Loucy (cell line): ENCODE results near the gene DGKQ.

Source experiments
- H2AFZ ChIP-seq: fragments of 200-600 bp; sonication (generic); 2 replicates; pipeline ENCODE4 v1.6.0; 2016; ENCODE audit warnings: antibody characterized with exemption, mild to moderate bottlenecking, low read length, moderate library complexity
- H3F3A ChIP-seq: fragments of 200-600 bp; 2 replicates; pipeline ENCODE4 v1.6.0; 2016; ENCODE audit warnings: antibody characterized with exemption, low read depth, mild to moderate bottlenecking
- H3K27me3 ChIP-seq: fragments of 200-600 bp; sonication (generic); 2 replicates; pipeline ENCODE4 v1.6.1; 2014; ENCODE audit warnings: low read length, mild to moderate bottlenecking; ENCODE audit not compliant: insufficient read depth, poor library complexity, severe bottlenecking
- H3K36me3 ChIP-seq: fragments of 200-600 bp; sonication (generic); 2 replicates; pipeline ENCODE4 v1.6.1; 2016; ENCODE audit warnings: low read length; ENCODE audit not compliant: insufficient read depth
- H3K4me1 ChIP-seq: fragments of 200-600 bp; sonication (generic); 2 replicates; pipeline ENCODE4 v1.5.1; 2014; ENCODE audit warnings: low read length, mild to moderate bottlenecking; ENCODE audit not compliant: insufficient read depth, poor library complexity, severe bottlenecking
- H3K4me2 ChIP-seq: fragments of 200-600 bp; sonication (generic); 2 replicates; pipeline ENCODE4 v1.6.0; 2014; ENCODE audit warnings: antibody characterized with exemption, low read length, low read depth, mild to moderate bottlenecking; ENCODE audit not compliant: poor library complexity, severe bottlenecking
- H3K4me3 ChIP-seq: fragments of 200-600 bp; sonication (generic); 2 replicates; pipeline ENCODE4 v1.5.1; 2014; ENCODE audit warnings: low read length, mild to moderate bottlenecking, mixed read lengths; ENCODE audit not compliant: poor library complexity, severe bottlenecking
- H3K79me2 ChIP-seq: fragments of 200-600 bp; sonication (generic); 2 replicates; pipeline ENCODE4 v1.6.1; 2014; ENCODE audit warnings: low read length; ENCODE audit not compliant: insufficient read depth
- H3K9ac ChIP-seq: fragments of 200-600 bp; sonication (generic); 2 replicates; pipeline ENCODE4 v1.6.0; 2014; ENCODE audit warnings: mild to moderate bottlenecking, low read depth, low read length, moderate library complexity; ENCODE audit not compliant: poor library complexity, severe bottlenecking
- H3K9me2 ChIP-seq: fragments of 200-600 bp; sonication (generic); replicated peaks from 2 replicates; pipeline ENCODE4 v1.6.1; 2016; ENCODE audit warnings: low read depth, low read length, mixed read lengths
- H3K9me3 ChIP-seq: fragments of 200-600 bp; sonication (generic); 2 replicates; pipeline ENCODE4 v1.6.1; 2014; ENCODE audit warnings: mild to moderate bottlenecking, antibody characterized with exemption, low read length, low read depth; ENCODE audit not compliant: insufficient read depth
- H4K20me1 ChIP-seq: fragments of 200-600 bp; sonication (generic); 2 replicates; pipeline ENCODE4 v1.6.0; 2014; ENCODE audit warnings: antibody characterized with exemption, low read length, mild to moderate bottlenecking; ENCODE audit not compliant: insufficient read depth, poor library complexity, severe bottlenecking
- CTCF ChIP-seq: fragments of 200-600 bp; sonication (generic); conservative IDR thresholded peaks from 2 replicates; pipeline ENCODE4 v1.5.1; 2014; ENCODE audit warnings: mild to moderate bottlenecking, antibody characterized with exemption, low read length
- EZH2phosphoT487 ChIP-seq: fragments of 200-600 bp; IDR thresholded peaks from 2 replicates; pipeline ENCODE4 v1.6.1; 2018; ENCODE audit warnings: antibody characterized with exemption, mild to moderate bottlenecking, moderate library complexity, borderline replicate concordance

Gene DGKQ

DNA sequence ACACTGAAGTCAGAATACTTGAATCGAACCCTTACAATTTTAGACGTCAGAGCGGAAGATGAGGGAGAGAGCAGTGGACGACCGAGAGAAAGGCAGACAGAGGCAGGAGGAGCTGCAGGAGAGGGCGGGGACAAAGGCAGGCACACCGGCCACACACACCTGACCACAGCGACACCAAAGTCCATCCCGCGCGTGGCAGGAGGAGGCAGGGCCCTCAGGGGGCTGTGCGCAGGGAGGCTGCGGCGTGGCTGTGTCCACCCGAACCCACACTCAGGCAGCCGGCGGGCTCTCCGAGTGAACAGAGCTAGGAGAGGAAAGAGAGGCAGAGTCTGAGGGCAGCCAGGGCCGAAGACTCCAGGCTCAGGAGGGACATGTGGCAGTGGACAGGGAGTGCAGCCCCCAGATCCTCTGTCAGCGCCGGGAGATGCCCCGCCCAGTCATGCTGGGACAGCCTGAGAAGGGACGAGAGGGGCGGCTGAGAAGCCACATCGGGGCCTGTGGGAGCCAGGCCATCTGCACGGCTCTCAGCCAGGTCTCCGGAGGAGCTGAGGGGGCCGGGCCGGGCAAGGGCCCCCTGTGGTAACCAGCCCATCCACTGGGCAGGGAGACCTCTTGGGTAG lies 61.4 kb downstream of the DGKQ start:
- H3K4me2 ChIP-seq = no peak overlapping the region
- no peaks in the 10 kb centered on the region for H3F3A ChIP-seq
- H3K4me1 ChIP-seq = peaks cover 14% of the 10 kb centered on the region
- no peak overlapping the region for H2AFZ ChIP-seq
- peaks cover 41% of the 10 kb centered on the region for H4K20me1 ChIP-seq
- peaks cover 46% of the 10 kb centered on the region for H3K79me2 ChIP-seq
- no peaks in the 10 kb centered on the region for H3K27me3 ChIP-seq
- TF ChIP-seq EZH2phosphoT487 (no peak), CTCF (no peak)
- peaks cover 45% of the 10 kb centered on the region; the same call in 1 of the 2 replicates for H3K36me3 ChIP-seq
- no peaks in the 10 kb centered on the region for H3K9me3 ChIP-seq
- no peak overlapping the region for H3K4me3 ChIP-seq
- no peaks in the 10 kb centered on the region for H3K9me2 ChIP-seq
- no peak overlapping the region for H3K9ac ChIP-seq

DNA sequence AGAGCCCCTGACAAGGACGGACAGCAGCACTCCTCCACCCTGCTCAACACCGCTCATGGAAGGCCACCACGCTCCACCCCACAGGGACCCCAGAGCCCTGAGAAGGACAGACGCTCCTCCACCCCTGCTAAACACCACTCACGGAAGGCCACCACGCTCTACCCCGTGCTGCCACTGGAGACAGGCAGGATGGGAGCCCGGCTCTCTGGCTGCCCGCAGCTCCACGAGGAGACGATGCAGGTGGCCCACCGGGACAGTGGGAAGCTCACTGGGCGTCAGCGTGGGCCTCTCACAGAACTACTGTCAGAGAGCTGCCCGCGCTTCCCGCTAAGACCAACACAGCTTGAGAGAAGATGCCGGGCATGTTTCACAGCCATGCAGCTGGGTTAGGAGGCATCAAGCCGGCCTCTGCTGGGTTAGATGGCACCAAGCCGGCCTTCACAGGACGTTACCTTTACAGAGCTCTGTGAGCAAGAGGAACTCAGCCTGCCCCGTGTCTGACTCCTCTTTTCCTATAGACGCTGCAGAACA lies 62.1 kb downstream of the DGKQ start:
- Histone ChIP-seq H3K9me3 (no peaks in the 10 kb centered on the region), H4K20me1 (peaks cover 36% of the 10 kb centered on the region), H3K4me1 (peaks cover 13% of the 10 kb centered on the region), H2AFZ (no peak overlapping the region), H3F3A (no peaks in the 10 kb centered on the region), H3K79me2 (peaks cover 42% of the 10 kb centered on the region), H3K4me3 (no peak overlapping the region), H3K36me3 (peaks cover 45% of the 10 kb centered on the region; the same call in 1 of the 2 replicates), H3K9ac (no peak overlapping the region), H3K9me2 (no peaks in the 10 kb centered on the region), H3K4me2 (no peak overlapping the region), H3K27me3 (no peaks in the 10 kb centered on the region)
- TF ChIP-seq CTCF = no peak
- TF ChIP-seq EZH2phosphoT487 = no peak

DNA sequence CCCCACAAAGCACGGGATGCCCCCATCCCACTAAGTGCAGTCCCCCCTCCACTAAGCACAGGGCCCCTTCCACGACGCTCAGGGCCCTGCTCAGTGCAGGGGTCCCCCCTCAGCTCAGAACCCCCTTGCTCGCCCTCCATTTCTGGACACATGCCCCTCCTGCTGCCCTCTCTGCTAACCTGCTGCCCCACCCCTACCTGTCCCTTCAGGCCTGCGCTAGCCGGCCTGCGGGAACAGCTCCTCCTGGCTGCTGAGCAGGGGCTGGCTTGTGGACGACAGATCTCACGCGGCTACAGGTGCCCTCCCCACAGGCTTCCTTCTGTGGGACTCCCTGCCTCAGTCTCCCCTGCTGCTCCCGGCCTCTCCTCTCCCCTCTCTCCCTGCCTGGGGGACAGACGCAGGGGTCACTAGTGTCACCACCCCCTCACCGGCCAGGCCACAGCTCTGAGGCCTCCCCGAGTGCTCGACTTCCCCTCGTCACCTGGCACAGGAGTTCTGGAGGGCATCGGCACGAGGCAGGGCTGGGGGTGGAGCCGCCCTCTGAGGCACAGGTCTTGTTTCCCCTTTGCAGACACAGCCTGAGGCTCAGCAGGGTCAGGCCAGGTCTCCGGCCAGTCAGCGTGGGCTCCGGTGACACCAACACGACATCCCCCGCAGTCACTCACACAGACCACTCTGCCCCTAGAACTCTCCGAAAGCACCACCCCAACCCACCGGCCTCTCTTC lies 62.8 kb downstream of the DGKQ start:
- Histone ChIP-seq H3K4me3 (no peak overlapping the region), H3K4me1 (peaks cover 9% of the 10 kb centered on the region), H3F3A (no peaks in the 10 kb centered on the region), H2AFZ (no peak overlapping the region), H3K27me3 (no peaks in the 10 kb centered on the region), H3K4me2 (no peak overlapping the region), H3K36me3 (peaks cover 45% of the 10 kb centered on the region; the same call in 1 of the 2 replicates), H3K9me3 (no peaks in the 10 kb centered on the region), H3K9me2 (no peaks in the 10 kb centered on the region), H3K9ac (no peak overlapping the region), H4K20me1 (peaks cover 29% of the 10 kb centered on the region), H3K79me2 (peaks cover 35% of the 10 kb centered on the region)
- no peak for TF ChIP-seq CTCF
- TF ChIP-seq EZH2phosphoT487 = no peak
